HCT116 (cell line): ENCODE measurements around the gene GRIK5.

Experiments used
- EZH2 ChIP-seq: fragments of 200-600 bp; sonication (generic); IDR thresholded peaks from 2 replicates; pipeline ENCODE4 v1.6.1; 2017; ENCODE audit warnings: antibody characterized with exemption, mixed run types
- EZH2phosphoT487 ChIP-seq: fragments of 200-600 bp; IDR thresholded peaks from 2 replicates; pipeline ENCODE4 v1.6.1; 2018; ENCODE audit warnings: antibody characterized with exemption, borderline replicate concordance
- JUND ChIP-seq: IDR thresholded peaks from 2 replicates; pipeline ENCODE4 v1.6.1; 2012
- POLR2A ChIP-seq: IDR thresholded peaks from 2 replicates; pipeline ENCODE4 v1.7.0; 2011; ENCODE audit warnings: borderline replicate concordance; ENCODE audit not compliant: insufficient read depth, insufficient read length; ENCODE audit errors: extremely low read depth
- SP1 ChIP-seq: IDR thresholded peaks from 2 replicates; pipeline ENCODE4 v1.6.1; 2012; ENCODE audit warnings: low read depth
- ZNF274 ChIP-seq: fragments of 200-500 bp; sonication (Bioruptor generic); IDR thresholded peaks from 2 replicates; pipeline ENCODE4 v1.6.1; 2014; ENCODE audit warnings: mild to moderate bottlenecking, low read depth, low read length, inconsistent platforms
- TF ChIP-seq, protein P1 (sequence below), 3 experiments: fragments of 200-600 bp in 1 of 3; sonication (generic) in 1 of 3; IDR thresholded peaks in 2 of 3; conservative IDR thresholded peaks in 1 of 3; 2 replicates each; pipeline ENCODE4 v1.5.1; 2012 to 2017; ENCODE audit warnings: low read depth in 2 of 3, low read length in 2 of 3, antibody characterized with exemption in 1 of 3, borderline replicate concordance in 1 of 3, control low read depth in 1 of 3, mild to moderate bottlenecking in 1 of 3, mixed read lengths in 1 of 3, mixed run types in 1 of 3, moderate library complexity in 1 of 3; ENCODE audit not compliant: insufficient read depth in 1 of 3
- TF ChIP-seq, protein P2 (sequence below): IDR thresholded peaks from 2 replicates; pipeline ENCODE4 v1.6.1; 2012

DNA sequence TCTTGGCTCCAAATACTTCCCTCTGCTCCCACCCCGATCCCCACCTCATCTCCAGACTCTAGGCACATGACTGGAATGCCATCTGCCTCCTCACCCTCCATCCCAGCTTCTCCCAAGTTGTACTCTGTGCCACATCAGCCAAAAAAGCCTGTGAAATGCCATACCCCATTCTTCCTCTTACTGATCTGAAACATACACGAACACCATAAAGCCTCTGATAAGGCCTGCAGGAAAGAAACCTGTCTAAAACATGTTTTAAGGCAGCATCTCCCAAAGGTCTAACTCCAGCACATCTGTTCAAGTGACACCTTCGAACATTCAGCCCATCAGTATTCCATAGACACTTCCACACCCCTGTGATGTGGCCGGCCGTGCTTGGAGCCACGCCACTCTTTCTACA is 5.6 kb downstream of the GRIK5 start:
- TF ChIP-seq, protein P1, sequence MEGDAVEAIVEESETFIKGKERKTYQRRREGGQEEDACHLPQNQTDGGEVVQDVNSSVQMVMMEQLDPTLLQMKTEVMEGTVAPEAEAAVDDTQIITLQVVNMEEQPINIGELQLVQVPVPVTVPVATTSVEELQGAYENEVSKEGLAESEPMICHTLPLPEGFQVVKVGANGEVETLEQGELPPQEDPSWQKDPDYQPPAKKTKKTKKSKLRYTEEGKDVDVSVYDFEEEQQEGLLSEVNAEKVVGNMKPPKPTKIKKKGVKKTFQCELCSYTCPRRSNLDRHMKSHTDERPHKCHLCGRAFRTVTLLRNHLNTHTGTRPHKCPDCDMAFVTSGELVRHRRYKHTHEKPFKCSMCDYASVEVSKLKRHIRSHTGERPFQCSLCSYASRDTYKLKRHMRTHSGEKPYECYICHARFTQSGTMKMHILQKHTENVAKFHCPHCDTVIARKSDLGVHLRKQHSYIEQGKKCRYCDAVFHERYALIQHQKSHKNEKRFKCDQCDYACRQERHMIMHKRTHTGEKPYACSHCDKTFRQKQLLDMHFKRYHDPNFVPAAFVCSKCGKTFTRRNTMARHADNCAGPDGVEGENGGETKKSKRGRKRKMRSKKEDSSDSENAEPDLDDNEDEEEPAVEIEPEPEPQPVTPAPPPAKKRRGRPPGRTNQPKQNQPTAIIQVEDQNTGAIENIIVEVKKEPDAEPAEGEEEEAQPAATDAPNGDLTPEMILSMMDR (IDR thresholded peaks at IDR 0.05 in 2 of 3, conservative IDR thresholded peaks at IDR 0.05 in 1 of 3; ENCODE audit: borderline replicate concordance in 1 of 3, insufficient read depth in 1 of 3, low read depth in 2 of 3, low read length in 2 of 3): no peak
- TF ChIP-seq EZH2 (no peak), JUND (no peak), POLR2A (no peak), ZNF274 (no peak), EZH2phosphoT487 (no peak), SP1 (no peak)
- TF ChIP-seq, protein P2, sequence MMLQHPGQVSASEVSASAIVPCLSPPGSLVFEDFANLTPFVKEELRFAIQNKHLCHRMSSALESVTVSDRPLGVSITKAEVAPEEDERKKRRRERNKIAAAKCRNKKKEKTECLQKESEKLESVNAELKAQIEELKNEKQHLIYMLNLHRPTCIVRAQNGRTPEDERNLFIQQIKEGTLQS: no peak
